Peyer's patch (tissue), 4 donors: Measurements from ENCODE around the gene MAP3K12.

Experiments used
- CTCF ChIP-seq, 6 experiments: fragments of 450-650 bp in 4 of 6; fragments of 200-600 bp in 2 of 6; sonication (generic) in 1 of 6; IDR thresholded peaks; one replicate each; pipeline ENCODE4 v1.5.1; 2017 to 2019; ENCODE audit warnings: antibody characterized with exemption in 6 of 6, mild to moderate bottlenecking in 3 of 6, moderate library complexity in 1 of 6
- POLR2A ChIP-seq, 2 donors: fragments of 450-650 bp; IDR thresholded peaks; one replicate each; pipeline ENCODE4 v1.5.1; 2017; ENCODE audit warnings: antibody characterized with exemption in 2 of 2, mild to moderate bottlenecking in 2 of 2, moderate library complexity in 2 of 2

- TF ChIP-seq CTCF (IDR thresholded peaks at IDR 0.05) (no peak), POLR2A (IDR thresholded peaks at IDR 0.05) (no peak)
Measured at GRCh38 chr12:53486736-53487487, 12.3 kb downstream of the MAP3K12 start.
